ENCODE data around the gene OR6A2. TPM values are rescaled to one million over a fixed set of nuclear protein-coding genes. Genes with fewer than 3 reads are reported as not detected.
"Not testable (repeated sequence)": the region's sequence is repeated elsewhere in the genome, so short reads cannot be mapped to it uniquely, and the experiment has no call there.

Gene OR6A2
- total and polyA plus RNA-seq, 10 of the 15 experiments (the other 5 are each of a cell fraction or from before 2014, with no cell fraction given), result 0.04 to 0.17 TPM; not detected in 8

DNA sequence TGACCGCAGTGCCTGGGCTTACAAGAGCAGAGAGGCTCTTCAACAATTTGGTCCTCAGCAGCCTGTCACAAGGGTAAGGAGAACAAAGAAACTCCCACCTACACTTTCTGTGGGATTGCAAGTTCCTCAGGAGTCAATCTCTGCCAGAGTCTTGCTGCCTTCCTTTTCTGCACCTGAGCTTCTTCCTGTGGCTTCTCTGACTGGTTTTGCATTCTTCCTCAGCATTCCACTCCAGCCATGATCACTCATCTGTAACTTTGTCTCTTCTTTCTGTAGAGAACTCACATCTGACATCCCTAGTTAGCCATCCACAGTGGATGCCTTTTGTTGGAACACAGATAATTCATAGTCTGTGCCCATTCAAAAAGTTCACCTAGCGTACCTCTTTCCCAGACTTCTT is 14.2 kb upstream of the OR6A2 start (continued):
- TF ChIP-seq CBFB (IDR thresholded peaks at IDR 0.05; ENCODE audit: low read depth) (no peak), SIN3A (IDR thresholded peaks at IDR 0.05; ENCODE audit: low read depth, low read length) (no peak), NBN (IDR thresholded peaks at IDR 0.05) (no peak), SPI1 (IDR thresholded peaks at IDR 0.05; ENCODE audit: borderline replicate concordance, insufficient read depth, low read depth, low read length) (no peak)

DNA sequence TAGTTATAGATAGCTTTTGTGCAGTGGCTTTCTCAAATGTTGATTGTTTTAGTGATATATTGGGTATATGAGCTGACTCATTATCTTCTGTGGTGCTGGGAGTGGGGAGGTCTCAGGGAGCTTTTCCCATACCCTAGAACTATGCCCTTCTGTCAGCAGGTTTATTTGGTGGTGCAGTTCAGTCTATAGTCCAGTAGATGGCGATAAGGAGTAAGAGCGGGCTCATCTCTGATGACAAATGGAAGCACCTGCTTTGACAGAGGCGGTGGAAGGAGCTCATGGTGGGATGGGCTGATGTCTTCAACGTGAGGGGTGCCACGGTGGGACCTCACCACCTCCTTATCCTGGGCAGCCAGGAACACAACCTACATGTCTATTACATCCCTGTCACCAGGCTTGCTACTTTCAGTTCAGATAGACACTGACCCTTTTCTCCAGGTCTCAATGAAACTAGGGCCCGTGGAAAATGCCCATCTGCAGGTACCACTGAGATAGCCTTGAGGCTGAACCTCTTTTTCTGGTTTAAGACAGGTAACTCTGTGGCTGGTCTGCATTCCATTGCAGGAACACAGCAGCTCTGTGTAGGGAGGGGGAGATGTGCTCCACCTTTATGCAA is 13.0 kb upstream of the OR6A2 start:
- Histone ChIP-seq H3K9me3 (replicated peaks; ENCODE audit: control insufficient read depth, insufficient read depth, low read length) (no peaks in the 10 kb centered on the region), H3K4me1 (ENCODE audit: control insufficient read depth, insufficient read depth, low read length) (no peaks in the 10 kb centered on the region), H3K36me3 (ENCODE audit: control insufficient read depth in 2 of 2, insufficient read depth in 2 of 2, low read length in 1 of 2) (no peaks in the 10 kb centered on the region), H4K20me1 (ENCODE audit: control insufficient read depth, insufficient read depth) (no peaks in the 10 kb centered on the region), H3K79me2 (ENCODE audit: control insufficient read depth, insufficient read depth, low read length) (no peaks in the 10 kb centered on the region), H3K4me2 (ENCODE audit: control insufficient read depth, insufficient read depth) (no peak overlapping the region), H3K9ac (ENCODE audit: control insufficient read depth, insufficient read depth, low read length) (no peak overlapping the region), H3K27me3 (replicated peaks in 1 of 2; ENCODE audit: control insufficient read depth in 2 of 2, insufficient read depth in 2 of 2, low read length in 1 of 2) (no peaks in the 10 kb centered on the region), H3K4me3 (no peak overlapping the region), H2AFZ (ENCODE audit: control insufficient read depth, low read depth, low read length) (no peak overlapping the region), H3K27ac (ENCODE audit: control insufficient read depth, insufficient read depth) (no peak overlapping the region)
- peak; percentile 97 for ATAC-seq
- WGBS (ENCODE audit: insufficient coverage, insufficient replicate concordance, low lambda C conversion rate, missing lambda C conversion rate), result 10% methylated on average over 6 of the region's 6 CpGs
- TF ChIP-seq RAD21 (IDR thresholded peaks at IDR 0.05; ENCODE audit: insufficient read depth, low read depth, low read length), result peak; percentile 76
- no peak for TF ChIP-seq ZNF384 (IDR thresholded peaks at IDR 0.05; ENCODE audit: borderline replicate concordance, low read depth, low read length)
- no peak for TF ChIP-seq CHD1 (IDR thresholded peaks at IDR 0.05; ENCODE audit: low read depth, low read length)
- no peak for TF ChIP-seq MEF2A (IDR thresholded peaks at IDR 0.05; ENCODE audit: insufficient read depth, low read depth, low read length)
- TF ChIP-seq, protein P1, sequence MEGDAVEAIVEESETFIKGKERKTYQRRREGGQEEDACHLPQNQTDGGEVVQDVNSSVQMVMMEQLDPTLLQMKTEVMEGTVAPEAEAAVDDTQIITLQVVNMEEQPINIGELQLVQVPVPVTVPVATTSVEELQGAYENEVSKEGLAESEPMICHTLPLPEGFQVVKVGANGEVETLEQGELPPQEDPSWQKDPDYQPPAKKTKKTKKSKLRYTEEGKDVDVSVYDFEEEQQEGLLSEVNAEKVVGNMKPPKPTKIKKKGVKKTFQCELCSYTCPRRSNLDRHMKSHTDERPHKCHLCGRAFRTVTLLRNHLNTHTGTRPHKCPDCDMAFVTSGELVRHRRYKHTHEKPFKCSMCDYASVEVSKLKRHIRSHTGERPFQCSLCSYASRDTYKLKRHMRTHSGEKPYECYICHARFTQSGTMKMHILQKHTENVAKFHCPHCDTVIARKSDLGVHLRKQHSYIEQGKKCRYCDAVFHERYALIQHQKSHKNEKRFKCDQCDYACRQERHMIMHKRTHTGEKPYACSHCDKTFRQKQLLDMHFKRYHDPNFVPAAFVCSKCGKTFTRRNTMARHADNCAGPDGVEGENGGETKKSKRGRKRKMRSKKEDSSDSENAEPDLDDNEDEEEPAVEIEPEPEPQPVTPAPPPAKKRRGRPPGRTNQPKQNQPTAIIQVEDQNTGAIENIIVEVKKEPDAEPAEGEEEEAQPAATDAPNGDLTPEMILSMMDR (IDR thresholded peaks at IDR 0.05 in 2 of 3, conservative IDR thresholded peaks at IDR 0.05 in 1 of 3; ENCODE audit: control insufficient read depth in 2 of 3, extremely low read depth in 1 of 3, insufficient read depth in 1 of 3, low read depth in 3 of 3, low read length in 3 of 3), result peak; percentile 70 to 98 (median 87)
- 0 out of 2 replicates have a peak, but pooled peaks have one; percentile 40 for TF ChIP-seq YY1 (IDR thresholded peaks at IDR 0.05; ENCODE audit: low read depth, low read length)
- TF ChIP-seq YBX1 (IDR thresholded peaks at IDR 0.05), result no peak
- peak; percentile 53 for TF ChIP-seq SMC3 (IDR thresholded peaks at IDR 0.05; ENCODE audit: borderline replicate concordance, low read length)
- TF ChIP-seq TCF3 (IDR thresholded peaks at IDR 0.05; ENCODE audit: borderline replicate concordance, insufficient read depth, low read depth, low read length), result no peak
- DNase-seq (ENCODE audit: low read depth, low spot score), result peak; percentile 11
- no TSS peak for BruUV-seq (replicated peaks)
- ChIA-PET POLR2A (no interaction called here), RAD21 (ENCODE audit: unreplicated experiment) (interaction anchor here (0.6 to 1.5 kb wide), 3 partner anchors 125 to 882 kb away, joined by 3 to 7 read pairs (median 4); no protein-coding TSS in a partner anchor), SMC1A (ENCODE audit: uncharacterized antibody, unreplicated experiment) (interaction anchor here (0.6 to 1.6 kb wide), 8 partner anchors 44 to 878 kb away, joined by 3 to 4 read pairs (median 4); no protein-coding TSS in a partner anchor), CTCF (interaction anchor here (0.6 to 3.3 kb wide), 42 partner anchors 7 to 885 kb away, joined by 3 to 25 read pairs (median 4); partner anchors contain the start of genes OR10A2, OR10A5 and OR6A2)
- peak; percentile 95 for FAIRE-seq
- in situ Hi-C loops (cut with MboI), result loop anchor here (10.0 kb wide), 1 partner anchor 882 kb away; no protein-coding TSS in a partner anchor
- intact Hi-C loops (cut with micrococcal nuclease; ENCODE audit: unreplicated experiment), result loop anchor here (2.0 to 5.0 kb wide), 3 partner anchors 466 to 875 kb away; no protein-coding TSS in a partner anchor

DNA sequence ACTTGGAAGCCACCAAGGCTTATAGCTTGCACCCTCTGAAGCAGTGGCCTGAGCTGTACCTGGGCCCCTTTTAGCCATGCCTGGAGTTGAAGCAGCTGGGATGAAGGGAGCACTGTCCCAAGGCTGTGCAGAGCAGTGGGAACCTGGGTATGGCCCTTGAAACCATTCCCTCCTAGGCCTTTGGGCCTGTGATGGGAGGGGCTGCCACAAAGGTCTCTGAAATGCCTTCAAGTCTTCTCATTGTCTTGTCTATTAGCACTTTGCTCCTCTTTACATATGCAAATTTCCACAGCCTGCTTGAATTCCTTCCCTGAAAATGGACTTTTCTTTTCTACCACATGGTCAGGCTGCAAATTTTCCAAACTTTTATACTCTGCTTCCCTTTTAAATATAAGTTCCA is 1.6 kb upstream of the OR6A2 start:
- H3K9ac ChIP-seq (ENCODE audit: control insufficient read depth, insufficient read depth, low read length); RAD21 ChIA-PET (ENCODE audit: unreplicated experiment); DNase-seq (ENCODE audit: low read depth, low spot score); SMC1A ChIA-PET (ENCODE audit: uncharacterized antibody, unreplicated experiment); H4K20me1 ChIP-seq (ENCODE audit: control insufficient read depth, insufficient read depth); POLR2A ChIA-PET; H3K4me1 ChIP-seq (ENCODE audit: control insufficient read depth, insufficient read depth, low read length); H3K4me2 ChIP-seq (ENCODE audit: control insufficient read depth, insufficient read depth); BruUV-seq (replicated peaks); H2AFZ ChIP-seq (ENCODE audit: control insufficient read depth, low read depth, low read length); H3K27ac ChIP-seq (ENCODE audit: control insufficient read depth, insufficient read depth); H3K27me3 ChIP-seq (replicated peaks in 1 of 2; ENCODE audit: control insufficient read depth in 2 of 2, insufficient read depth in 2 of 2, low read length in 1 of 2); H3K9me3 ChIP-seq (replicated peaks; ENCODE audit: control insufficient read depth, insufficient read depth, low read length); ATAC-seq; in situ Hi-C loops (cut with MboI); H3K36me3 ChIP-seq (ENCODE audit: control insufficient read depth in 2 of 2, insufficient read depth in 2 of 2, low read length in 1 of 2); intact Hi-C loops (cut with micrococcal nuclease; ENCODE audit: unreplicated experiment); FAIRE-seq; H3K79me2 ChIP-seq (ENCODE audit: control insufficient read depth, insufficient read depth, low read length); H3K4me3 ChIP-seq: not testable (repeated sequence)
- CTCF ChIA-PET, result interaction anchor here (1.0 to 4.5 kb wide), 2 partner anchors 11 to 47 kb away, joined by 3 to 25 read pairs; no protein-coding TSS in a partner anchor
